Bronchial epithelial cell (primary cell): ENCODE results near the gene SPRING1. TPM values are rescaled to one million over a fixed set of nuclear protein-coding genes. Genes with fewer than 3 reads are reported as not detected.

ENCODE experiments used
- DNase-seq: peaks from one replicate; pipeline ENCODE4 v3.0.0-alpha.2; 2010; ENCODE audit warnings: low read depth
- FAIRE-seq: peaks from 2 replicates; lab custom pipeline; 2011; peaks lifted over from hg19 to GRCh38; lab: Jason Lieb, UNC
- H3K27me3 ChIP-seq: 2 replicates; pipeline ENCODE4 v1.5.1; 2011; ENCODE audit warnings: low read length; ENCODE audit not compliant: control insufficient read depth, insufficient read depth
- H3K36me3 ChIP-seq: 2 replicates; pipeline ENCODE4 v1.5.1; 2011; ENCODE audit warnings: low read length; ENCODE audit not compliant: control insufficient read depth, insufficient read depth
- H3K4me3 ChIP-seq: 2 replicates; pipeline ENCODE4 v1.5.1; 2011; ENCODE audit warnings: mild to moderate bottlenecking, low read depth, low read length, control low read depth
- total RNA-seq: library from RNA; depleted of rRNA; stranded (reverse); fragments of >200 nt; gene quantifications from 2 replicates; pipeline ENCODE4 v1.2.1, GENCODE V29; 2014
- TF ChIP-seq, protein P1 (sequence below): IDR thresholded peaks from 2 replicates; pipeline ENCODE4 v1.5.1; 2011; ENCODE audit warnings: mild to moderate bottlenecking, moderate library complexity, low read length, control low read depth, inconsistent platforms; ENCODE audit not compliant: insufficient read depth, severe bottlenecking

Gene SPRING1
- total RNA-seq, 1 donor from 2014 or later: 29.7 TPM

DNA sequence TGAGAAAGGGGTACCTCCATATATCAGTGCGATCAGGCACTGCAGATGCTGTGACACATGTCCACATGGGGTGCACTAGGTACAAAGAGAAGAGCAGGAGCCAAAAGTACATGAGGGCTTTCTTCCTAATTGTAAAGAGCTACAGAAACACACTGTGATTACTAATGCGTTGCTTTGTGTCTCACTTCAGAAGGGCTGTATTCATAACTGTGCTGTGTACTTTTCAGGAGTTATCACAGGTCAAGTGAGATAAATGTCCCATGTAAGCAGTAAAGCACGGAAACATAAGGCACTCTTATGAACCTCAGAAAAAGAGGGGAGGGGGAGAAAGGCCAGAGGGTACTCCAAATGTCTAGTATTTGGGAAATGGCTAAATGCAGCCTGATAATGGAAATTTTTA lies 10.6 kb downstream of the SPRING1 start:
- DNase-seq: no peak

GRCh38 chr12:116726694-116727093 lies 11.2 kb downstream of the SPRING1 start:
- H3K27me3 ChIP-seq: no peaks in the 10 kb centered on the region
- no peaks in the 10 kb centered on the region for H3K36me3 ChIP-seq
- TF ChIP-seq, protein P1, sequence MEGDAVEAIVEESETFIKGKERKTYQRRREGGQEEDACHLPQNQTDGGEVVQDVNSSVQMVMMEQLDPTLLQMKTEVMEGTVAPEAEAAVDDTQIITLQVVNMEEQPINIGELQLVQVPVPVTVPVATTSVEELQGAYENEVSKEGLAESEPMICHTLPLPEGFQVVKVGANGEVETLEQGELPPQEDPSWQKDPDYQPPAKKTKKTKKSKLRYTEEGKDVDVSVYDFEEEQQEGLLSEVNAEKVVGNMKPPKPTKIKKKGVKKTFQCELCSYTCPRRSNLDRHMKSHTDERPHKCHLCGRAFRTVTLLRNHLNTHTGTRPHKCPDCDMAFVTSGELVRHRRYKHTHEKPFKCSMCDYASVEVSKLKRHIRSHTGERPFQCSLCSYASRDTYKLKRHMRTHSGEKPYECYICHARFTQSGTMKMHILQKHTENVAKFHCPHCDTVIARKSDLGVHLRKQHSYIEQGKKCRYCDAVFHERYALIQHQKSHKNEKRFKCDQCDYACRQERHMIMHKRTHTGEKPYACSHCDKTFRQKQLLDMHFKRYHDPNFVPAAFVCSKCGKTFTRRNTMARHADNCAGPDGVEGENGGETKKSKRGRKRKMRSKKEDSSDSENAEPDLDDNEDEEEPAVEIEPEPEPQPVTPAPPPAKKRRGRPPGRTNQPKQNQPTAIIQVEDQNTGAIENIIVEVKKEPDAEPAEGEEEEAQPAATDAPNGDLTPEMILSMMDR: no peak
- no peak overlapping the region for H3K4me3 ChIP-seq
- DNase-seq (no peak), FAIRE-seq (no peak)

More for the DNA sequence above, 10.6 kb downstream of the SPRING1 start:
- FAIRE-seq: no peak
- Histone ChIP-seq H3K36me3 (no peaks in the 10 kb centered on the region), H3K27me3 (no peaks in the 10 kb centered on the region), H3K4me3 (no peak overlapping the region)
- TF ChIP-seq, protein P1: no peak

DNA sequence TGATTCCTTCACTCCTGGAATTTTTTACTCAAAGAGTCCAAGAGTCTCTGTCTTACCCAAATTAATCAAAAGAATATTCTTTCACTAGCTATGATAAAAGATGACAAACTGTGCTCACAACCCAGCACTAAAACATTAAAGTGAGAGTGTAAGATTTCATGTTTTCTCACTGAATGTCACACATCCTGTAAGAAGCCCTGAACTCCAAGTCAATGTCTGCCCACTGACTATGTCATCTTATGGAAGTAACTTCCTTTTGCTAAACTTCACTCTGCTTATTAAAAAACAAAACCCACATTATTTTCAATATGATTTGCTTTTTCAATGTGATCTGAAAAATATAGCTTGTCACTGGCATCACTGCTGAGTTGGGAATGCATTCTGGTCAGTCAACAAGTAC lies 15.6 kb downstream of the SPRING1 start:
- FAIRE-seq: no peak

DNA sequence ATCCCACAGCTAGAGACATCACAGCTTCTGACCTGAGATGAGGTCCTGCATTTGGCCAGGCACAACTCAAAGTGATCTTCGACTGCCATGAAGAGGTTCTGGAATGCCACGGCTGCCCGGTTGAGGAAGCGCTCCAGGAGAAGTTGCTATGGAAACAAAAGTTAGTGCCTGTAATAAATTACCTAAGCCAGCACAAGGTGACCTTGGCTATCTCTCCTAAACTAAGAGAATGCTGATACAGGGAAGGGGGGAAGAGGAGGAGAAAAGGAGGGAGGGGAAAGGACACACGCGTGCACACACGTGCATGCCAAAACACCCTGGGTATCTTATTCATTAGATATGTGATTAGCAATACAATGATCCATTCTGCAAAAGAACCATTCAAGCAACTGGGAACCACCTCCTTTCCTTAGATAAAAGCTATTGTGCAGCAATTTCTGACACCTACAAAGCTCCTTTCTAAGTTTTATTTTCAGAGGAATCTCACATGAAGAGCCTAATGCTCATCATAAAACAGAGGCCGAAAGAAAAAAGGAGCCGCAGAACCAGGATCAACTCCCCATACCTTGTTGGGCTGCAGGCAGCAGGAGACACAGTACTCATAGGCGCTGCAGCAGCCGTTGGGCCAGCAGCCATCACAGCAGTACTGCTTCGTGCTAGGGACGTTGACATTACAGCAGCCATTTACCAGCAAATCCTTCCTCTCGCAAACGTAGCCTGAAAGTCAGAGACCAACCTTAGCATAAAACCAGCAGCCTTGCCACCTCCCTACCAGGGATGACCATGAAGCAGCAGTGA lies 17.9 kb downstream of the SPRING1 start:
- H3K36me3 ChIP-seq: peaks cover 6% of the 10 kb centered on the region
- H3K27me3 ChIP-seq: no peaks in the 10 kb centered on the region
- no peak for DNase-seq
- no peak overlapping the region for H3K4me3 ChIP-seq
- TF ChIP-seq, protein P1: no peak
- no peak for FAIRE-seq

More for the DNA sequence above, 15.6 kb downstream of the SPRING1 start:
- Histone ChIP-seq H3K27me3 (no peaks in the 10 kb centered on the region), H3K4me3 (no peak overlapping the region), H3K36me3 (peaks cover 3% of the 10 kb centered on the region)
- TF ChIP-seq, protein P1: no peak
- no peak for DNase-seq

- Histone ChIP-seq H3K36me3 (peaks cover 6% of the 10 kb centered on the region), H3K4me3 (no peak overlapping the region), H3K27me3 (no peaks in the 10 kb centered on the region)
- TF ChIP-seq, protein P1: no peak
- no peak for FAIRE-seq
- DNase-seq: peak; percentile 37
Observed at GRCh38 chr12:116718655-116719454, 19.0 kb downstream of the SPRING1 start.
